ENCODE results near the gene AGTR1.
A peak's percentile ranks its signal among the peaks of the same experiment; 100 is the strongest.
"Not testable (repeated sequence)": the region's sequence is repeated elsewhere in the genome, so short reads cannot be mapped to it uniquely, and the experiment has no call there.

Gene AGTR1

DNA sequence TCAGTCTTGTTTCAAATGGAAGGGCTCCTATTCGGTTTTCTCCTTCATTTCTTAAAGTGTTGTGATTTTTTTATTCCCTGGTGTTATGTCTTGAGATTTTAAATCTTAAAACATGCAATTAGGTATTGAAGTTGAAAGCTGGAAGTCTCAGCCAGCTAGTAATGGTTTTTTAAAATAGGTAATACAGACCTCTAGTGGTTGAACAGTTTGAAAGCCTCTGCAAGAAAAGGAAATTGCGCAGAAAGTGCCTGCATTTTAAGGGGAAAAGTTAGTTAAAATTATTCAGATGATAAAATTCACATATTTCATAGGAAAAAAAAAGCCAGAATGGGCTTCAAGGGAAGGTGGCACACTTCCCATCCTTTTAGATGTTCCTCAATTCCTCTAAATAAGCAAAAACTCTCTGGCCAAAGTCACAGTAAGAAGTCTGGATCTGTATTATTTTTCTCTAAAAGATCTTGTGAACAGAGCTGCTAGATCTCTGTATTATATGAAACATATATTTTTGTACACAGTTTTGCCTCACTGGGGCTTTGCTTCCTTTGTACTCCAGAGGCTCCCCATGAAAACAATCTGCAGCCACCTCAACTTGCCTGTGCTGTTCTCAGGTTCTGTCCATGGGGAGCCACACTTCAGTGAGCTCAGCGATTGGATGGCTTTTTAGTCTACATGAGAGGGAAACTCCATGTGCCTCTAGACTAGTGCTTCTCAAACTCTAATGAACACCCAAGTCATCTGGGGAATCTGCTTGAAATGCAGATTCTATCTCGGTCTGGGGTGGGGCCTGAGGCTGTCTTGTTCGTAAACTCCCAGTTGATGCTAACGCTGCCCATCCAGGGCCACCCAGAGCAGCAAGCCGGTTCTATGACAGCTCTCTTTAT is 21.5 kb downstream of the AGTR1 start:
- DNase-seq: no peak

DNA sequence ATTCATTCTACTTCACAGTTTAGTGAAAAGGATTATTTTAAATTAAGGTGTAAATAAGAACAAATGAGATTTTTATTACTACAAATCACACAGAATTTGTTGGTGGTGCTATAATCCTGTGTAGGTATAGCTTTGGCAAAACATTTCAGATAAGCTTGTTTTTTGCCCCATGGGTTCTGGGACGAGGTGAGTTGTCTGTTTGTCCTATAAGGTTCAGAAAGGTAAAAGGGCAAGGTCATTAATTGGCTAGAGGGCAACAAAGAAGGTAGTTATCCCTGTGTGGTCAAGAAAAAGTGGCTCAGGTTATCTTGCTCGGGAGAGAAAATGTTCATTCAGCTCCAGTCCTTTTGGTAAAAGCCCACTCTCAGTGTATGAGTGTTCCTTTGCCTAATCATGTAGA is 23.2 kb downstream of the AGTR1 start:
- DNase-seq: no peak

DNA sequence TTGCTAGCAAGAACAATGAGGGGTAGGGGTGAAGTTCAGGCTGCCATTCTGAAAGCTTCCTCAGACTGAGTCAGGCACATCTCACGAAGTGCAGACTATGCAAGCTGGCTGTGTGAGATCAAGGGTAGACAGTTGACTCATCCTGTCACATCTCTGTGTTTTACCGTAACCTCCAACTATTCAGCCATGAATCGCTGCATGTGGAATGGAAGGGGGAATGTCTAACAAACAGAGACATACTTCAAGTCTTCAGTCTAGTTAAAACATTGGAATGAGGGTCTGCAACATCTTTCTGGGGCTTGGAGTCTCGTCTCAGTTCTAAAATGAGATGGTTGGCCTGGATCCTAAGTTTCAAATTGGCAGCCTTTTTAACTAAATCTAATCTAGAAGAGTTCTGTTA is 25.9 kb downstream of the AGTR1 start:
- no peak for DNase-seq

- DNase-seq: peak; percentile 45
These were observed 29.5 kb downstream of the AGTR1 start for GRCh38 chr3:148727231-148727630.

GRCh38 chr3:148728753-148729152 is 31.1 kb downstream of the AGTR1 start:
- no peak for DNase-seq

DNA sequence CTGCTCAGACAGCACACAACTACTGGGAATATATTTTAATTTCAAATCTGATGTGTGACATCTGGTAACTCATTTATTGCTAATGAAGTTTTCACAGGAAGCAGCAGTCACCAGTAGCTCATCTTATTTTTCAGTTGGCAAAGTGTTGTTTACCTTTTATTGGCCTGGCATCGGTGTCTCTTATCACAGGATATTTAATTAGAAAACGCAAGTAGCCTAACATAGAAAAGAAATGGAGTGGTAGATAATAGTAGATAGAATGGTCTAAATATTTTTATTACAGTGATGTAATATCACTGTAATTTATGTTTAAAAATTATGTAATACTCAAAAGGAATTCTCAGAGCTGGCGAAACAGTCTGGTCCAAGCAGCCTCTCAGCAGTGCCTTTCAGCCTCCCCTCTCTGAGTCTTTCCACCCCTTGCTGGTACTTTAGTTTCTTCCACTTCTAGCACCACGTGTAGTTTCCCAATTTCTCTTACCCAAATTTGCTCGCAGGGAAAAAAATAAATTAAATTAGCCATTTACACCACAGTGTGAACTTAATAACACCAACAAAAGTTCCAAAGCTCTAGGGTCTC is 31.9 kb downstream of the AGTR1 start:
- no peak for DNase-seq

DNA sequence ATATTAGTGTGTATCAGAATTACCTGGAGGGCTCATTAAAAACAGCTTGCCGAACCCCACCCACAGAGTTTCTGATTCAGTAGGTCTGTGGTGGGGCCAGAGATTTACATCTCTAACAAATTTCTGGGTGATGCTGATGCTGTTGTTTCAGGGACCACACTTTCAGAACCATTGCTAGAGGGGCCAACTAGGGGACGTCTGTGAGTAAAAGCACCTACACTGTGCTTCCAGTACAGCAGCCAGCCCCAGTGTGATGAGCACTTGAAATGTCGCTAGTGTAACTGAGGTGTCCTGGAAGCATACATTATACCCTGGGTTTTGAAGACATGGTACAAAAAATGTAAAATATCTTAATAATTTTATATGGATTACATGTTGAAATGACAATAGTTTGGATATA is 33.0 kb downstream of the AGTR1 start:
- DNase-seq: no peak

GRCh38 chr3:148735597-148735996 is 37.9 kb downstream of the AGTR1 start:
- no peak for DNase-seq

- no peak for DNase-seq
These were observed 38.4 kb downstream of the AGTR1 start for GRCh38 chr3:148736086-148736485.

DNA sequence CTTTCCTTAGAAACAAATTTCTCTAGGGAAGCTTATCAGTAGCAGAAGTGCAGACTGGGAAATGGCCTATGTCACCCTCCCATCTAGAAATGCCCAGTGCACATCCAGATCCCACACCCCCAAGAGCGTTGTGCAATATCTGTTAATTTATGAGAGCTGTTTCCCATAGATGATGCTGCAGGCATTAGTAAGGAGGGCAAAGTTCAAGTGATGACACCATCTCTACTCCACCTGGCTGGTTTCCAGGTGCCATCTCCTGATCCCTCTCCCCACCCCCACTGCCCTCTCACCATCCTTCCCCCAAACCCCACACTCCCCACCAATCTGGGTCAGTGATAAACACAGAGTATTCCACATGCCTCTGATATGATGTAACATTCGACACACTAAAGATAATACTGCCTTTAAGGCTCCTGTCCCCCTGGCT is 39.4 kb downstream of the AGTR1 start:
- no peak for DNase-seq

- no peak for DNase-seq
These were observed 42.0 kb downstream of the AGTR1 start for GRCh38 chr3:148739720-148740119.

GRCh38 chr3:148740291-148740690 is 42.6 kb downstream of the AGTR1 start:
- DNase-seq: no peak

GRCh38 chr3:148741219-148741618 is 43.5 kb downstream of the AGTR1 start:
- no peak for DNase-seq

DNA sequence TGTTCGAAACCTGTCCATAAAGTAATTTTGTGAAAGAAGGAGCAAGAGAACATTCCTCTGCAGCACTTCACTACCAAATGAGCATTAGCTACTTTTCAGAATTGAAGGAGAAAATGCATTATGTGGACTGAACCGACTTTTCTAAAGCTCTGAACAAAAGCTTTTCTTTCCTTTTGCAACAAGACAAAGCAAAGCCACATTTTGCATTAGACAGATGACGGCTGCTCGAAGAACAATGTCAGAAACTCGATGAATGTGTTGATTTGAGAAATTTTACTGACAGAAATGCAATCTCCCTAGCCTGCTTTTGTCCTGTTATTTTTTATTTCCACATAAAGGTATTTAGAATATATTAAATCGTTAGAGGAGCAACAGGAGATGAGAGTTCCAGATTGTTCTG is 44.4 kb downstream of the AGTR1 start:
- DNase-seq: no peak

DNA sequence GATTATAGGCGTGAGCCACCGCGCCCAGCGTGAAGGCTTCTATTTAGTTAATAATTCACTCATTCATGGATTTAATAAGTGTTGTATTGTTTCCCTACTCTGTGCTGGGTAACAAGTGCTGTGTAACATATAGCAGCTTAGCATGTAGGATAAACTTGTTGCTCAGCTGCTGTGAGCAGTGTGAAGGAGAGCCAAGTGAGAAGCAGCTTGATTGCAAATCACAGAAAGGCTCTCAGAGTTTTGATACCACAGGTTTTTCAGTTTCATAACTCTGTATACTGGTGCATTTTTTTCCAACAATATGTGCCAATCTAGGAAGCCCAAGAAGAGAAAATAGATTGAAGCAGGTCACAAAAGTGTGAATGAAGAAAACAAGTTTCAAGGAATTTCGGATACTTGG is 48.4 kb downstream of the AGTR1 start:
- no peak for DNase-seq

DNA sequence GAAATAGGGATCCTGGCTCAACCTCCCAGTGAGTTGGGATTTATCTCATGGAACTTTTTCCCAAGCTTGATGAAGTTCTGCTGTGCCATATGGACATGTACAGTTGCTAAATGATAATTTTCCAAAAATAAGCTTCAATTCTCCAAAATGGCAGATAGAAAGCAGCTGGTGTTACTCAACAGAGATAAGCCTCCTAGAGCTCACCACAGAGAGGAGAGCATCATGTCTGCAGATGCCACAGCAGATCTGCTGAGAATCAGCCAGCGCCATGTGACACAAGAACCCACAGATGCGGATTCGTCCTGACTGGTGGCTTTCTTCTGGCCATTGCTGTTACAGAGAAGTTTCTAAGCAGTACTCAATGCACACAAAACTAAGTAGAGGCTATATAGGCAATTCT is 50.6 kb downstream of the AGTR1 start:
- DNase-seq: no peak

GRCh38 chr3:148750296-148750695 is 52.6 kb downstream of the AGTR1 start:
- DNase-seq: no peak

DNA sequence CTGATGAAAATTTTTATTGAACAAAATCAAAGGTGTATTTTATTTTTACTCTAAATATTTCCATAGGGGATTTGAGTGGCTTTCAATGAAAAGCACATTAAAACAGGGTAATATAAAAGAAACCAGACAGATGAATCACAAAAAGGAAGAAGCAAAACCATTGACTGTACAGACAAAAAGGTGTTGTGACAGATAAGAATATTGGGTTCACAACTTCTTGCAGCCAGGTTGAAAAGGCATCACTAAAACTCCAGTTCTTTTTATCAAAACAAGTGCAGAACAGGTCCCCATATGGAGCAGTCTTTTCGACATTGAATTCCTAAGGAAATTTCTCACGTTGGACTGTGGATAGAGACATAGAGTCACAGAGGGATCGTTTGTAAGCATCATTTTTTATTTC is 53.8 kb downstream of the AGTR1 start:
- DNase-seq: no peak

DNA sequence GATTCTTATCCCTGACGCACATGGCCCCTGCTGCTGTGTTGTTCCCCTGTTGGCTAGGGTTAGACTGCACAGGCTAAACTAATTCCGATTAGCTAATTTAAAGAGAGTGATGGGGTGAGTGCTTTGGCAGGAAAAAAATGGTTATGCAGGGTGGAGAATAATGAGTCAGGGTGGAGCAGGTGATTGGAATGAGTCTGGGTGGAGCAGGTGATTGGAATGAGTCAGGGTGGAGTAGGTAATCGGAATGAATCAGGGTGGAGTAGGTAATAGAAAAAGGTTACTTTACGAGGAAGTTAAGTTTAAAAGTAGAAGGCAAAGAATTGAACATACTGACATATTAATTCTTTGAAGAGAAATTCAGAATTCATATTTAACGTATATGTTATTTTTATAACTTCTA is 55.7 kb downstream of the AGTR1 start:
- DNase-seq: not testable (repeated sequence)

DNA sequence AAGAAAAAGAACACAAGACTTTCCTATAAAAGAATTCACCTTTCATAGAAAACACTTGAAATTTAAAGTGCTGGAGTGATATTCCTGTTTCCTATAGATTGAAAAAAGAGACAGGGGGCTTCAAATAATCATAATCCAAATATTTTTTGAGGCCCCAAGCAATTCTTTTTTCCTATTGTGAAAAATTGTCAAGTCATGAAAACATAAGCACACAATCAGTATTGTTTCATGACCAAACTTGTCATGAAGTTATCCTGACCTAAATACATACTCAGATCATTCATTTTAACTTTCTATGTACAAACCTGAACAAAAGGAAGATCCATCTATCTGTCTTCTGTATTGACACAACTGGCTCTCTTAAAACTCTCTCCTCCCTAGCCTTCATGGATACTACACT is 57.9 kb downstream of the AGTR1 start:
- no peak for DNase-seq

GRCh38 chr3:148756311-148756710 is 58.6 kb downstream of the AGTR1 start:
- DNase-seq: no peak

DNA sequence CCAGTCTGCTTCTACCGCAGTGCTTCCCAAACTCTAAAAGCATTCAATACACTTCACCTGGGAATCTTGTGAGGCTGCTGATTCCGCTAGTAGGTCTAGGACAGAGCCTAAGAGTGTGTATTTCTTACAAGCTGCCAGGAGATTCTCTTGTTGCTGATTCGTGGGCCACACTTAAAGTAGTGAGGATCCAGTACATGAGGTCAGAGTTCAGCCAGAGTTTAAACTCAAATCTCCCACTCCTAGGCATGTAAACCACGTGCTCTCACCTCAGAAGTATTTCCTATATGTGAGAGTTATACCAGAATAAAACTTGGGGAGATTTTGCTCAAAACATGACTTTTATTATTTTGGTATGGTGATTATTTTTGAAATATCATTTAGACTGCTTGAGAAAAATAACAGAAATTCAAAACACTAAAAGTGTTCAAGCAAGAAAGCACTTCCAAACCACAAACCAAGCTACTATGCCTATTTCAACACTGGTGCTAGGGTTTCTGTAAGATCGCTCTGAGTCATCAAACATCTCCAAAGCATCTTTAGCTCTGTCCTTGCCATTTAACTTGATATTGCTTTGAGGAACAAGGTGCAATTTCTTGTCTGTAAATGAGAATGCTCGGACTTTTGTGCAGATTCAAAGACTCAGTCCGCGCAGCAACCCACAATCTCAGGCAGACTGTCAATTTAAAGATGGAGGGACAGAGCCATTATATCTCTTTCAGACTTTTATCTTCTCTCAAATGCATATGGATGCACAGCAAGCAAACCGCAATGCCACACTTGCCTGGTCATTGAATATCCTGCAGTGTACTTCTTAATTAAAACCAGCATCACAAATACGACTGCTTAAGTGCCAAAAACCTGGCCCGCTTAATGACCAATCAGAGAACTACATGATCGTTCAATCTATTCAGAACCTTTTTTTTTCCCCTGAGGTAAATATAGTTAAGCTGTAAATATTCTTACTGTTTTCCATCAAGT is 59.8 kb downstream of the AGTR1 start:
- DNase-seq: no peak

DNA sequence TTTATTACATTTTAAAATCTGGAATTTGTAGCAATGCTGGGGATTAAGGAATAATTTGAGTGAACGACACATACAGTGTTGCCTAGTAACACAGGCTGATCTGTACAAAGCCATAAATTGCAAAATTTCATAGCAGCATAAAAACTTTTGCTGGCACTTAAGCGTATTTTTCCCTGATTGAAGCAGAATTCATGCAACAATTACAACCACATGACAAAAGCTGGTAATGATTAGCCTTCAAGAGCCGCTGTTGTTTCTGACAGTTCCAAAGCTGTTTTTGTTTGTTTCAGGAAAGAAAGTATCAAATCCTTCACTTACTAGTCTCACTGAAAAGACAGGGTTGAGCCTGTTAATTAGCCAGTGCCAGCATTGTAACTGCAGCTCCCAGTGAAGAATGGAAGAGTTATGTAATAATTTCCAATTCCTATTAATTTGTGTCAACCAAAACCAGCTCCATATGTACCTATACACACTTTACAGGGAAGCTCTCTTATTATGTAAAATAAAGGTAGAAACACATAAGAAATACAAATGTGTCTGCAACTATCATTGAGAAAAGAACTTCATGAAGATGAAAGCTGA is 60.7 kb downstream of the AGTR1 start:
- no peak for DNase-seq
